ENCODE data around the gene FAM120AOS. TPM values are rescaled to one million over a fixed set of nuclear protein-coding genes. Genes with fewer than 3 reads are reported as not detected.

The FAM120AOS gene
- polyA plus RNA-seq, 1 experiment = 34.3 TPM

DNA sequence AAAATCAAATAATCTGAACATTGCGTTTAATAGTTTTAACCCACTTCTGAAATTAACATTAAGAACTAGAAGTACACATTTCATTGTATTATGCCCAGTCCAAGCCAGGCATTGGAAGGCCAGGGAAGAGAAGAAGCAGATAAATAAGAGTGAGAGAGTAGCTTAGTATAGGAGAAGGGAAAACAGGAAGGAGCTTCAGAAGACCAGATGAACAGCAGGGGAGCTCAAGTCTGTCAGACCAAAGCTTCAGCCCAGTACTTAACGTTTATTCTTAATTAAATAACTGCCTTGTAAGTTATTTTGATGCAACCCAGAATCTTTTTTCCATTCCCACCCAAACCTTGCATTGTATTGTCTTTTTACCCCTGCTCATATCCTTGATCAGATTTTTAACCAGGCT lies 11.5 kb upstream of the FAM120AOS start:
- H3K27me3 ChIP-seq (ENCODE audit: control insufficient read depth, insufficient read depth, low read length) = no peaks in the 10 kb centered on the region
- DNase-seq (ENCODE audit: low read depth) = no peak
- no peaks in the 10 kb centered on the region for H3K36me3 ChIP-seq (ENCODE audit: control insufficient read depth, insufficient read depth, low read length)
- CTCF ChIA-PET = interaction anchor here (1.4 to 2.9 kb wide), 2 partner anchors 102 to 123 kb away, joined by 4 to 10 read pairs; no protein-coding TSS in a partner anchor
- POLR2A ChIA-PET = no interaction called here
- TF ChIP-seq, protein P1, sequence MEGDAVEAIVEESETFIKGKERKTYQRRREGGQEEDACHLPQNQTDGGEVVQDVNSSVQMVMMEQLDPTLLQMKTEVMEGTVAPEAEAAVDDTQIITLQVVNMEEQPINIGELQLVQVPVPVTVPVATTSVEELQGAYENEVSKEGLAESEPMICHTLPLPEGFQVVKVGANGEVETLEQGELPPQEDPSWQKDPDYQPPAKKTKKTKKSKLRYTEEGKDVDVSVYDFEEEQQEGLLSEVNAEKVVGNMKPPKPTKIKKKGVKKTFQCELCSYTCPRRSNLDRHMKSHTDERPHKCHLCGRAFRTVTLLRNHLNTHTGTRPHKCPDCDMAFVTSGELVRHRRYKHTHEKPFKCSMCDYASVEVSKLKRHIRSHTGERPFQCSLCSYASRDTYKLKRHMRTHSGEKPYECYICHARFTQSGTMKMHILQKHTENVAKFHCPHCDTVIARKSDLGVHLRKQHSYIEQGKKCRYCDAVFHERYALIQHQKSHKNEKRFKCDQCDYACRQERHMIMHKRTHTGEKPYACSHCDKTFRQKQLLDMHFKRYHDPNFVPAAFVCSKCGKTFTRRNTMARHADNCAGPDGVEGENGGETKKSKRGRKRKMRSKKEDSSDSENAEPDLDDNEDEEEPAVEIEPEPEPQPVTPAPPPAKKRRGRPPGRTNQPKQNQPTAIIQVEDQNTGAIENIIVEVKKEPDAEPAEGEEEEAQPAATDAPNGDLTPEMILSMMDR (IDR thresholded peaks at IDR 0.05; ENCODE audit: insufficient read depth, low read depth, low read length) = no peak
- H3K4me3 ChIP-seq (ENCODE audit: low read depth, low read length) = no peak overlapping the region

DNA sequence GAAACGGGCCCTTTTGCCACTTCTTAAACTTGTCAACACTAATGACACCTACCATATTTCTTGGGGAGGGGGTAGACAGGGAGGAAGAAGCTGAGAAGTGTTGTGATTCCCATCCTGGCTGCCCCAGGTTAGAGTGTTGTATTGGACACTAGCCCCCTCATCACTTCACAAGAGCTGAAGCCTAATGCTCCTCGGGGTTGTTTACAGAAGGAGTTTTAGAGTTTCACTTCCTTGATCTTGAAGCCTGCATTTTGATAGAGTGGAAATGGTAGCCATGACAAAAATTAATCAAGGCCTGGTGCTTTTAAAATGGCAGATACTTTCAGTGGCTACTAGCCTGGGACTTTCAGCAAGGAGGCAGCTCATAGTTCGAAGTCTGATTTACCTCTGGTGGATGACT lies 11.0 kb upstream of the FAM120AOS start:
- TF ChIP-seq, protein P1 (IDR thresholded peaks at IDR 0.05; ENCODE audit: insufficient read depth, low read depth, low read length) = no peak
- Histone ChIP-seq H3K36me3 (ENCODE audit: control insufficient read depth, insufficient read depth, low read length) (no peaks in the 10 kb centered on the region), H3K4me3 (ENCODE audit: low read depth, low read length) (no peak overlapping the region), H3K27me3 (ENCODE audit: control insufficient read depth, insufficient read depth, low read length) (no peaks in the 10 kb centered on the region)
- DNase-seq (ENCODE audit: low read depth) = no peak
- POLR2A ChIA-PET = no interaction called here
- CTCF ChIA-PET = interaction anchor here (0.8 to 2.9 kb wide), 5 partner anchors 10 to 124 kb away, joined by 3 to 10 read pairs (median 4); partner anchors contain the start of genes FAM120A and FAM120AOS

DNA sequence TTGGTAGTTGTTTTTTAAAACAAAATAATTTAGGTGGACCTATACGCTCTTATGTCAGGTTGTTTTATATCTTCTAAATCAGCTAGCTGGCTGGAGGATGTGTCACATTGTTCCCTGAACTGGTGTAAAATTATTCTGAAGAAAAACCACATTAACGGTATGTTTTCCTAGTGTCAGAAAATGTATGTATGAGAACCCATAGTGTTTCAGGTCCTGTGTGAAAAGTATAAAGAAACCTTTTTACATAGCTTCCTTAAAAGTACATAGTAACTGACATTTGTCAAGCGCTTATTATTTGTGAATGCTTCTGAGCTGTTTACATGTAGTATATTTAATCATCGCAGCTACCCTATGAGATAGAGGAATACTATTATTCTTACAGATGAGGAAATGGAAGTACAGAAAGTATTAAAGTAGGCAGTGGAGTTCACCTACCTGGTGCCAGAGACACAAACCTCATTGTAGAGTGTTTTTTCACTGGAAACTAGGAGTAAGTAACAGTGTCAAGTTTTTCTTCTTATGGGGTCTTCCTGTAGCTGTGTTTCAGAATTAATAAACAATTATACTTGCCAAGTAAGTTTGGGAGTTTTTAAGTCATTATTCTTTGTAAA lies 10.4 kb upstream of the FAM120AOS start:
- CTCF ChIA-PET = interaction anchor here (0.8 to 2.9 kb wide), 4 partner anchors 10 to 103 kb away, joined by 3 to 10 read pairs (median 5); partner anchors contain the start of genes FAM120A and FAM120AOS
- Histone ChIP-seq H3K36me3 (ENCODE audit: control insufficient read depth, insufficient read depth, low read length) (no peaks in the 10 kb centered on the region), H3K4me3 (ENCODE audit: low read depth, low read length) (no peak overlapping the region), H3K27me3 (ENCODE audit: control insufficient read depth, insufficient read depth, low read length) (no peaks in the 10 kb centered on the region)
- no peak for DNase-seq (ENCODE audit: low read depth)
- POLR2A ChIA-PET = no interaction called here
- TF ChIP-seq, protein P1 (IDR thresholded peaks at IDR 0.05; ENCODE audit: insufficient read depth, low read depth, low read length) = no peak

DNA sequence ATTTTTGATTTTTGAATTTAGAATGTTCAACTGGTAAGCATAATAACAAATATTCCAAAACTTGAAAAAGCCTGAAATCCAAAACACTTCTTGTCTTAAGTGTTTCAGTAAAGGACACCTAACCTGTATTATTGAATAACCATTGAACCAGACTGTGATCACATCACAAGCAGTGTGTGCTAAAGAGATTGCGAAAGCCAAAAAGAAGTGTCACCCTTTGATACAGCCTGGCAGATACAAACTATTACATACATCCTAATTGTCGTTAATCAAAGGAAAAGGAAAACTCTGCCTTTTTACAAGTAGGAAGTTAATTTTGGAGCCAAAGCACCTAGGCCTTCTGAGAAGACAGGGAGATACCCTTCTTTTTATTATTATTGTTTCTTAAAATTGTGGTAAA lies 8.4 kb upstream of the FAM120AOS start:
- H3K36me3 ChIP-seq (ENCODE audit: control insufficient read depth, insufficient read depth, low read length) = no peaks in the 10 kb centered on the region
- DNase-seq (ENCODE audit: low read depth) = no peak
- H3K4me3 ChIP-seq (ENCODE audit: low read depth, low read length) = no peak overlapping the region
- TF ChIP-seq, protein P1 (IDR thresholded peaks at IDR 0.05; ENCODE audit: insufficient read depth, low read depth, low read length) = no peak
- H3K27me3 ChIP-seq (ENCODE audit: control insufficient read depth, insufficient read depth, low read length) = no peaks in the 10 kb centered on the region
- ChIA-PET CTCF (no interaction called here), POLR2A (no interaction called here)

DNA sequence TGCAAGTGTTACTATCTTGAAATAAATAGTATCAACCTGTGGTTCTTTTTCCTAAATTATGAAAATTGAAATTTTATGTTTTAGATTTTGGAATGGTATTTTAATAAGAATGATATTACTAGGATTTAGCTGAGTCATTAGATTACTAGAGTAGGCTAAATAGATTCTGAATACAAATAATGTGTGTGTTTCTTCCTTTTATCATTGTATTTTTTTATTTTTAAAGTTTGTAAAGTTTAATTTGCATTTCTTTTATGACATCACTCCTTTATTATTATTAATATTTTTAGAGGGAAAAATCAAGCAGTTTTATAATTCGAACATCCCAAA lies 8.0 kb upstream of the FAM120AOS start:
- Histone ChIP-seq H3K4me3 (ENCODE audit: low read depth, low read length) (no peak overlapping the region), H3K27me3 (ENCODE audit: control insufficient read depth, insufficient read depth, low read length) (no peaks in the 10 kb centered on the region), H3K36me3 (ENCODE audit: control insufficient read depth, insufficient read depth, low read length) (no peaks in the 10 kb centered on the region)
- ChIA-PET CTCF (no interaction called here), POLR2A (no interaction called here)
- DNase-seq (ENCODE audit: low read depth) = no peak
- TF ChIP-seq, protein P1 (IDR thresholded peaks at IDR 0.05; ENCODE audit: insufficient read depth, low read depth, low read length) = no peak
